Measurements from ENCODE around the gene HIPK4.
A peak's percentile ranks its signal among the peaks of the same experiment; 100 is the strongest.
"Not testable (repeated sequence)": the region's sequence is repeated elsewhere in the genome, so short reads cannot be mapped to it uniquely, and the experiment has no call there.

The HIPK4 gene

DNA sequence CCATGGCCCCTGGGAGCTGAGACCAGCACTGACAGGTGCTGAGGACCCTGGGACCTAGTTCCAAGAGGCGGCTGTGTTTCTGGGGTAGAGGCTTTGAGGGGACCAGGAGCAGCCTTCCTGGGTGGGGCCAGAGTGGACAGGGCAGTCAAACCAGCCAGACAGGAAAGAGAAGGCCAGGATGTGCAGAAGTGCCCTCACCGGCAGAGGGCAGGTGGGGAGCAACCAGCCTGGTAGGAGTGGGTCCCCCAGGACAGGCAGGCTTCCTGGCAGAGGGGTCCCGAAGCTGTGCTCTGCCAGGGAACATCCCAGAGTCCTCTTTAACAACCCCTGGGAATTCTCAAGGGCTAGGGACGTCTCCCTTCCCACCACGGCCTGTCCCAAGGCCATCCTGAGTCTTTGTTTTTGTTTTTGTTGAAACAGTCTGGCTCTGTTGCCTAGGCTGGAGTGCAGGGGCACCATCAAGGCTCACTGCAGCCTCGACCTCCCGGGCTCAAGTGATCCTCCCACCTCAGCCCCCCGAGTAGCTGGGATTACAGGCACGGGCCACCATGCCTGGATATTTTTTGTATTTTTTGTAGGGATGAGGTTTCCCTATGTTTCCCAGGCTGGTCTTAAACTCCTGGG, 3.0 kb upstream of the HIPK4 start:
- no peak for DNase-seq

DNA sequence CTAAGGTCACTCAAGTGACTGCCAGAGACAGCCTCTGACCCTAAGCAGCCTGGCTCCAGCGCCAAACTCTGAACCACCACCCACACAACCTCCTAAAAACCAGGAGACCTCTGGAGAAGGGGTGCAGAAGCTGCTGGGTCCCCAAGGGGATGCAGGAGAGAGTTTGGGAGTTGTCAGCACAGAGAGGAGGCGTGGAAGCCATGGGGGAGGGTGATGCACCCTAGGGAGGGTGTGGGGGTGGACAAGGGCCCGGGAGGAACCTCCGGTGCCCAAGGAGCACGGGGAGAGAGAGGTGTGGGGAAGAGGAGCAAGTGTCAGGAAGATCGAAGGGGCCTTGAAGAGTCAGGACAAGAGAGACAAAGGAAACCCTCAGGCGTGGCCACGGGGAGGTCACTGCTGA, 2.1 kb upstream of the HIPK4 start:
- no peak for DNase-seq

- no peak for DNase-seq
These were observed 437 bp downstream of the HIPK4 start for GRCh38 chr19:40389404-40390083.

DNA sequence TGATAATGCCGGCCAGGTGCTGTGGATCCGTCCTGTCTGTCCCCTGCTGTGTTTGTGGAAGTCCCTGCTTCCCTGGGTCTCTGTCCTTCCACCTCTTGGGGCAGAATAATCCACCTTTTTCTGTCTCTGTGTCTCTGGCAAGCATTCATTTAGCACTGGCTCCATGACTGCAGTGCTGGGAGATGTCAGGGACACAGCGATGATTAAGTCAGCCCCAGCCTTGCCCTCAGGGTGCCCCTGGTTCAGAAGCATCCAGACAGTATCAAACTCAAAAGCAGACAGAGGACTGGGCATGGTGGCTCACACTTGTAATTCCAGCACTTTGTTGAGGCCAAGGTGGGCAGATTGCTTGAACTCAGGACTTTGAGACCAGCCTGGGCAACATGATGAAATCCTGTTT, 1.5 kb downstream of the HIPK4 start:
- no peak for DNase-seq

GRCh38 chr19:40387155-40387554, 2.8 kb downstream of the HIPK4 start:
- no peak for DNase-seq

GRCh38 chr19:40383668-40384248, 6.2 kb downstream of the HIPK4 start:
- DNase-seq, result no peak

DNA sequence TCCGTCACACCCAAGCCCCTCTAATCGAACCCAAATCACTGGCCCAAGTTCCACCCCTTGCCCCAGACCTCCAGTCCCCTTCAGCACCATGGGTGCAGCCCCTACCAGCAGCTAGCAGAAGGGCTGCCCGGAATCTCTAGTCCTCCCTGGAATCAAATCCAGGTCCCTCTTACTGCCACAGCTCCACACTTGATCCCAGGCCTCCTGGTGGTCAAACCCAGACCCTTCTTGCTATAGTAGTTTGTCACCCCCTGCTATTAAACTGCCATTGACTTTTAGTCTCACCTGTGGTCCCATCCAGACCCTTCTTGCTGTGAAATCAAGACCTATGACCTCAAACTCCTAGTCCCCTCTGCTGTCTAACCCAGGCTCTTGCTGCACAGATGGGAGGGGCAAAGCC, 8.7 kb downstream of the HIPK4 start:
- no peak for DNase-seq

- DNase-seq, result no peak
These were observed 9.6 kb downstream of the HIPK4 start for GRCh38 chr19:40380199-40381037.

DNA sequence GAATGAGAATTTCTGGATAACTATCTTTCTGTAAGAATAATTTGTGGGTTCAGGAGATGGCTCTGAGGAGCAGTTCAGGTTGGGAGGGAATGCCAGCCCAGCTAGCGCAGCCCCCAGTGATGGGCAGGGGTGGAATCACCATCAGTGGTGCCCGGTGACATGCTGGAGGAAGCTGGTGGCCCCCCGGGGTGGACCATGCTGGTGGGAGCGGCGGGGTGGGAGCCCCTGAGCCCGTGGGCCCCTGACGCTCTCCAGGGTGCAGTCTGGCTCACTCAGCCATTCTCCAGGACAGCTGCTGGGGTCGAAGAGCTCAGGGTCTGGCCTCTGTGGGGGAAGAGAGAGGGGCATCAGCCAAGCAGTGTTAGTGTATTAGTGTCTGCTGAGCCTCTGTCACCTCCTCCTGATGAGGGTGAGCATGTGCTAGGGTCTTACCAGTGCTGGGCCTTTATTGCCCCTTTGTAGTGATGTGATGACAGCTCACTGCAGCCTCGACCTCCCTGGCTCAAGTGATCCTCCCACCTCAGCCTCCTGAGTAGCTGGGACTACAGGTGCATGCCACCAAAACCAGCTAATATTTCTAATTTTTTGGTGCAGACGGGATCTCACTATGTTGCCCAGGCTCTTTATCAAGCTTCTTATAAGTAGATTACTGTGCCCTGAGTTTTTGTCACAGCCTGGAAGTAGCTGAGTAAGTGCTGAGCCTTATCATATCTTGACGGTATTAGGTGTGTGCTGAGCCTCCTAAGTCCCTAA, 10.4 kb downstream of the HIPK4 start:
- no peak for DNase-seq

DNA sequence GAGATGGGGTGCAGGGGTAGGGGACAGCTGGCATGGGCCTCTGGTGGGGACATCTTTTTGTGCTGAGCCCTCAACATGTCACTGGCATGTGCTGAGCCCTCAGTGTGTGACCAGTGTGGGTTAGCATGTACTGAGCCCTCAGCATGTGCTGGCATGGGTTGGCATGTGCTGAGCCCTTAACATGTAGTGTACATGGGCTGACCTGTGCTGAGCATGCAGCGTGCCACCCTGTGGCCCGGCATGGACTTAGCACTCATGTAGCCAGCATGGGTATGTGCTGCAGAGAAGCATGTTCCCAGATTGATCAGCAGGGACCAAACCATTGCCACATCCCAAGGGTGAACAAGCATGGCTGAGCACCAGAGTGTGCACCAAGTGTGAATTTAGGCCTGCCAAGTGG, 11.5 kb downstream of the HIPK4 start:
- DNase-seq, result no peak

DNA sequence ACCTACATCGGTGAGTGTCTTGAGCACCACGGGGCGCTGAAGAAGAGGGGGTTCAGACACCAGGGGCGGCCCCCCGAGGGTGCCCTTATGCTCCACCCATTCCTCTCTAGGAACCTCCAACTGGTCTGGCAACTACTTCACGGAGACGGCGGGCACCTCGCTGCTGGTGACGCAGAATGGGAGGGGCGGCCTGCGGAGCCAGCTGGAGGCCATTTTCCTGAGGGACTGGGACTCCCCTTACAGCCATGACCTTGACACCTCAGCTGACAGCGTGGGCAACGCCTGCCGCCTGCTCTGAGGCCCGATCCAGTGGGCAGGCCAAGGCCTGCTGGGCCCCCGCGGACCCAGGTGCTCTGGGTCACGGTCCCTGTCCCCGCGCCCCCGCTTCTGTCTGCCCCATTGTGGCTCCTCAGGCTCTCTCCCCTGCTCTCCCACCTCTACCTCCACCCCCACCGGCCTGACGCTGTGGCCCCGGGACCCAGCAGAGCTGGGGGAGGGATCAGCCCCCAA, 12.1 kb downstream of the HIPK4 start:
- no peak for DNase-seq

DNA sequence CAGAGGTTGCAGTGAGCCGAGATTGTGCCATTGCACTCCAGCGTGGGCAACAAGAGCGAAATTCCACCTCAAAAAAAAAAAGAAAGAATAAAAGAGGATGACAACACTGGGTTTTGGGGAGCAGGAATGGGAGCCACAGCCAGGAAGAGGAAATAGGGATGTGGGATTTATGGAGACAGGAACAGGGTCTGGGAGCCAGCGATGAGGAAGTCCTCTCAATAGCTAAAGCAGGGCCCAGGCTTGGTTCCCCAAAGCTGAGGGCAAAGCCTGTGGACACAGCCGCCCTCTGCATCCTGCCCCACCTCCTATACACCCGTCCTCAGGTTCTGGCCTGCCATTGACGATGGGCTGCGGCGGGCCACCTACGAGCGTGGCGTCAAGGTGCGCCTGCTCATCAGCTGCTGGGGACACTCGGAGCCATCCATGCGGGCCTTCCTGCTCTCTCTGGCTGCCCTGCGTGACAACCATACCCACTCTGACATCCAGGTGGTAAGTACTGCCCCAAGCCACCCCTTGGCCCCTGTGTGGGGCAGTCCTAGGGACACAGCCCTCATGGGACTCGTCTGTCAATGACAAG, 13.6 kb downstream of the HIPK4 start:
- no peak for DNase-seq

- no peak for DNase-seq
These were observed 15.9 kb downstream of the HIPK4 start for GRCh38 chr19:40374084-40374483.

- DNase-seq, result no peak
These were observed 18.2 kb downstream of the HIPK4 start for GRCh38 chr19:40371802-40372122.

GRCh38 chr19:40370997-40371801, 18.8 kb downstream of the HIPK4 start:
- no peak for DNase-seq

- DNase-seq, result not testable (repeated sequence)
These were observed 19.7 kb downstream of the HIPK4 start for GRCh38 chr19:40370253-40370652.

DNA sequence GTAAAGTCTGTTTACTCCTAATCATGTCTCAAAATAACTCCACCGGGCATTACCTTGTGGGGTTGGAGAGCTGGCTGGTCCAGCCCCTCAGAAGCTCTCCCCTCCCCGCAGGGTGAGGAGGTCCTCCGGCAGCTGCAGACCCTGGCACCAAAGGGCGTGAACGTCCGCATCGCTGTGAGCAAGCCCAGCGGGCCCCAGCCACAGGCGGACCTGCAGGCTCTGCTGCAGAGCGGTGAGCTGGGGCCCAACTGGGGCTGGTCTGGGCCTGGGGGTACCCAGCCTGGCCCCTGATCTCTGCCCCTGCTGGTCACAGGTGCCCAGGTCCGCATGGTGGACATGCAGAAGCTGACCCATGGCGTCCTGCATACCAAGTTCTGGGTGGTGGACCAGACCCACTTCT, 20.2 kb downstream of the HIPK4 start:
- no peak for DNase-seq

DNA sequence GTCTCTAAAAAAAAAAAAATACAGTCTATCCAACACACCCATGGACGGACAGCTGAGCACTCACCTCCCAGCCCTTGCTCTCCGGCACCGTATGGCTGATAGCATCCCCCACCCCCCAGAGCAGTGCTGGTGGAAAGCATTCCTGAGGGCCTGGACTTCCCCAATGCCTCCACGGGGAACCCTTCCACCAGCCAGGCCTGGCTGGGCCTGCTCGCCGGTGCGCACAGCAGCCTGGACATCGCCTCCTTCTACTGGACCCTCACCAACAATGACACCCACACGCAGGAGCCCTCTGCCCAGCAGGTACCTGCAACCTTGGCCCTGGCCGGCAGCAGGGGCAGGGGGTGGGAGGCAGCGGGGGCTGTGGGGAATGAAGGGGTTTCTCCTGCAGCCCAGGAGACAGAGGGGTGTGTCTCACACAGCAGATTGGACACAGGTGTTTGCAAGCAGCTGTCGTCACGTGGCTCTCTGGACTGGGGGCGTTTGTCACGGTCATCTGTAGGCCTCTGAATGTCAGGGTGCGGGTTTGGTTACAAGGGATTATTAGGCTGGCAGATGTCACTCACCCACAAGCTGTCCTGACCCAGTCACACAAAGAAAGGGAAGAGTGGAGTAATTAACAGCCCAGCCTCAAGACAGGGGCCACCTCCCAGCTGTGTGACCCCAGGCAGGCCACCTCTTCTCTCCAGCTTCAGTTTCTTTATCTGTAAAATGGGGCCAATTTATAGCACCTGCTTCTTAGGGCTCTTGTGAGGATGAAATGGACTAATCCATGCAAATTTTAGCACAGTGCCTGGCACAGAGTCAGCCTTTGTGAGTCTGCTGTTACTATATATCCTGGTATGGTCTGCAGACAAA, 22.2 kb downstream of the HIPK4 start:
- DNase-seq, result no peak

- peak; percentile 57 for DNase-seq
These were observed 23.1 kb downstream of the HIPK4 start for GRCh38 chr19:40366697-40367561.

Data from fibroblast of skin of right biceps (primary cell).